NCI-H2227 treated with DMSO at 0.1 percent for 48 hours (cell line): ENCODE measurements around the gene TCF4.
A peak's percentile ranks its signal among the peaks of the same experiment; 100 is the strongest.

Experiments used
- DNase-seq: peaks from one replicate; lab custom pipeline; 2025; lab: John Stamatoyannopoulos, UW

Gene TCF4

GRCh38 chr18:55585920-55586561 lies 2.0 kb downstream of the TCF4 start:
- peak; percentile 30 for DNase-seq

GRCh38 chr18:55585065-55585919 lies 2.7 kb downstream of the TCF4 start:
- DNase-seq = no peak

GRCh38 chr18:55584201-55584600 lies 3.8 kb downstream of the TCF4 start:
- no peak for DNase-seq

GRCh38 chr18:55582325-55582724 lies 5.7 kb downstream of the TCF4 start:
- no peak for DNase-seq

- DNase-seq = no peak
Observed at GRCh38 chr18:55579501-55580270, 8.3 kb downstream of the TCF4 start.

- peak; percentile 8 for DNase-seq
Observed at GRCh38 chr18:55577812-55578539, 10.0 kb downstream of the TCF4 start.

GRCh38 chr18:55576001-55576400 lies 12.0 kb downstream of the TCF4 start:
- DNase-seq = no peak

- DNase-seq = no peak
Observed at GRCh38 chr18:55575066-55575465, 12.9 kb downstream of the TCF4 start.

GRCh38 chr18:55573386-55573785 lies 14.6 kb downstream of the TCF4 start:
- no peak for DNase-seq

GRCh38 chr18:55570966-55571365 lies 17.0 kb downstream of the TCF4 start:
- DNase-seq = no peak

GRCh38 chr18:55566456-55566935 lies 21.5 kb downstream of the TCF4 start:
- no peak for DNase-seq

- DNase-seq = no peak
Observed at GRCh38 chr18:55559739-55560138, 28.3 kb downstream of the TCF4 start.

- no peak for DNase-seq
Observed at GRCh38 chr18:55557211-55557610, 30.8 kb downstream of the TCF4 start.

- no peak for DNase-seq
Observed at GRCh38 chr18:55555395-55556027, 32.5 kb downstream of the TCF4 start.

- DNase-seq = no peak
Observed at GRCh38 chr18:55552526-55553189, 35.3 kb downstream of the TCF4 start.

GRCh38 chr18:55551227-55551626 lies 36.8 kb downstream of the TCF4 start:
- DNase-seq = no peak

GRCh38 chr18:55550471-55550870 lies 37.5 kb downstream of the TCF4 start:
- DNase-seq = no peak

- DNase-seq = no peak
Observed at GRCh38 chr18:55549474-55550104, 38.4 kb downstream of the TCF4 start.

- DNase-seq = no peak
Observed at GRCh38 chr18:55547705-55548056, 40.3 kb downstream of the TCF4 start.
